ENCODE results near the gene UBE2F. TPM values are rescaled to one million over a fixed set of nuclear protein-coding genes. Genes with fewer than 3 reads are reported as not detected.

The UBE2F gene
- total and polyA plus RNA-seq, 9 of the 15 experiments (the other 6 are each of a cell fraction or from before 2014, with no cell fraction given), result 18.1 to 88.1 (median 53.0) TPM

- ATAC-seq (no peak), DNase-seq (ENCODE audit: extremely low read depth in 1 of 4, low spot score in 3 of 4) (no peak), FAIRE-seq (no peak)
- ChIA-PET POLR2A (interaction anchor here (0.7 kb wide), 1 partner anchor 70 kb away, joined by 4 read pairs; no protein-coding TSS in a partner anchor), CTCF (ENCODE audit: low intra/inter-chr PET ratio) (interaction anchor here (1.3 kb wide), 1 partner anchor 40 kb away, joined by 3 read pairs; no protein-coding TSS in a partner anchor)
- no peak overlapping the region for H3K4me3 ChIP-seq
- no peaks in the 10 kb centered on the region for H3K9me3 ChIP-seq (replicated peaks; ENCODE audit: control insufficient read depth, insufficient read depth, low read depth, low read length)
- WGBS (ENCODE audit: insufficient coverage, low coverage, missing lambda C conversion rate), result 63% methylated on average over 13 of the region's 14 CpGs
- intact Hi-C loops (cut with micrococcal nuclease) (loop anchor here (5.0 to 10.0 kb wide), 2 partner anchors 101 to 183 kb away; no protein-coding TSS in a partner anchor), in situ Hi-C loops (cut with MboI) (no loop called here)
- no peak overlapping the region for H3K4me2 ChIP-seq (ENCODE audit: insufficient read depth, low read length)
- H3K27me3 ChIP-seq (ENCODE audit: control insufficient read depth in 2 of 2, insufficient read depth in 2 of 2, low read length in 2 of 2), result no peaks in the 10 kb centered on the region
- TF ChIP-seq TARDBP (IDR thresholded peaks at IDR 0.05), result no peak
- no peak for TF ChIP-seq XRCC3 (IDR thresholded peaks at IDR 0.05)
- TF ChIP-seq ZNF239 (CRISPR knock-in tag; IDR thresholded peaks at IDR 0.05), result no peak
- TF ChIP-seq PHF8 (IDR thresholded peaks at IDR 0.05; ENCODE audit: borderline replicate concordance, low read length), result no peak
- TF ChIP-seq ZNF512 (tag; IDR thresholded peaks at IDR 0.05), result peak; percentile 78
- no peak for TF ChIP-seq BCL6 (CRISPR knock-in tag; IDR thresholded peaks at IDR 0.05)
- no peak for TF ChIP-seq MCM7 (IDR thresholded peaks at IDR 0.05)
- TF ChIP-seq WHSC1 (IDR thresholded peaks at IDR 0.05; ENCODE audit: low read length), result no peak
- no peak for TF ChIP-seq MXI1 (IDR thresholded peaks at IDR 0.05; ENCODE audit: low read depth, low read length)
- no peaks in the 10 kb centered on the region for H3K36me3 ChIP-seq (ENCODE audit: control insufficient read depth, insufficient read depth, low read length)
- no peaks in the 10 kb centered on the region for H3K79me2 ChIP-seq (ENCODE audit: control insufficient read depth, insufficient read depth, low read length)
- H3K27ac ChIP-seq (ENCODE audit: extremely low read depth, low read depth, low read length), result no peak overlapping the region
- peaks cover 7 to 12% of the 10 kb centered on the region in 2 experiments for H3K4me1 ChIP-seq (replicated peaks in 1 of 2; ENCODE audit: control insufficient read depth in 2 of 2, insufficient read depth in 2 of 2, low read length in 2 of 2)
- H3K9ac ChIP-seq (ENCODE audit: insufficient read depth in 1 of 2, low read depth in 2 of 2, low read length in 2 of 2), result no peak overlapping the region
- peak overlapping the region; percentile 99 for H2AFZ ChIP-seq (ENCODE audit: low read depth, low read length)
- BruUV-seq (replicated peaks), result no TSS peak
- no peaks in the 10 kb centered on the region for H3K9me1 ChIP-seq (ENCODE audit: control insufficient read depth, insufficient read depth, low read length)
- H4K20me1 ChIP-seq (replicated peaks; ENCODE audit: control insufficient read depth, insufficient read depth, low read length), result no peaks in the 10 kb centered on the region
Observed at GRCh38 chr2:237924164-237924534, 42.7 kb upstream of the UBE2F start.

Measured in K562 (cell line).